DMS 273 (cell line): ENCODE measurements around the gene GSG1L.
A peak's percentile ranks its signal among the peaks of the same experiment; 100 is the strongest.

Experiments
- DNase-seq: peaks from one replicate; lab custom pipeline; 2025; ENCODE audit not compliant: unreplicated experiment; lab: John Stamatoyannopoulos, UW

The GSG1L gene

GRCh38 chr16:27798241-27798640 lies 265.3 kb downstream of the GSG1L start:
- DNase-seq, result no peak

GRCh38 chr16:27795992-27796614 lies 267.4 kb downstream of the GSG1L start:
- peak; percentile 61 for DNase-seq

- no peak for DNase-seq
These were observed 270.3 kb downstream of the GSG1L start for GRCh38 chr16:27793249-27793622.

GRCh38 chr16:27792486-27793248 lies 270.8 kb downstream of the GSG1L start:
- no peak for DNase-seq

GRCh38 chr16:27791404-27791719 lies 272.2 kb downstream of the GSG1L start:
- no peak for DNase-seq

GRCh38 chr16:27790546-27791403 lies 272.7 kb downstream of the GSG1L start:
- DNase-seq, result no peak

- no peak for DNase-seq
These were observed 273.8 kb downstream of the GSG1L start for GRCh38 chr16:27789595-27790241.

- no peak for DNase-seq
These were observed 274.4 kb downstream of the GSG1L start for GRCh38 chr16:27789150-27789549.

- DNase-seq, result no peak
These were observed 275.8 kb downstream of the GSG1L start for GRCh38 chr16:27787665-27788064.

GRCh38 chr16:27786923-27787625 lies 276.4 kb downstream of the GSG1L start:
- no peak for DNase-seq

GRCh38 chr16:27786221-27786922 lies 277.1 kb downstream of the GSG1L start:
- no peak for DNase-seq

- DNase-seq, result no peak
These were observed 278.2 kb downstream of the GSG1L start for GRCh38 chr16:27785307-27785678.

- no peak for DNase-seq
These were observed 278.9 kb downstream of the GSG1L start for GRCh38 chr16:27784351-27785306.

GRCh38 chr16:27781981-27782880 lies 281.3 kb downstream of the GSG1L start:
- DNase-seq, result peak; percentile 59

GRCh38 chr16:27781195-27781524 lies 282.4 kb downstream of the GSG1L start:
- no peak for DNase-seq

GRCh38 chr16:27780468-27781194 lies 282.9 kb downstream of the GSG1L start:
- DNase-seq, result no peak

- peak; percentile 85 for DNase-seq
These were observed 283.8 kb downstream of the GSG1L start for GRCh38 chr16:27779641-27780164.
